Smooth muscle cell (in vitro differentiated cells): ENCODE measurements around the gene ELOVL2. TPM values are rescaled to one million over a fixed set of nuclear protein-coding genes. Genes with fewer than 3 reads are reported as not detected.
"Not testable (repeated sequence)": the region's sequence is repeated elsewhere in the genome, so short reads cannot be mapped to it uniquely, and the experiment has no call there.

Experiments
- DNase-seq: peaks from one replicate; lab custom pipeline; 2025; ENCODE audit not compliant: unreplicated experiment; lab: John Stamatoyannopoulos, UW
- H2AFZ ChIP-seq: fragments of 200-600 bp; sonication (generic); 2 replicates; pipeline ENCODE4 v1.6.0; 2016; ENCODE audit warnings: antibody characterized with exemption, low read depth, mild to moderate bottlenecking
- H3F3A ChIP-seq: fragments of 200-600 bp; sonication (generic); 2 replicates; pipeline ENCODE4 v1.6.0; 2017; ENCODE audit warnings: antibody characterized with exemption, low read depth
- H3K27ac ChIP-seq: fragments of 200-600 bp; sonication (generic); 2 replicates; pipeline ENCODE4 v1.5.1; 2016; ENCODE audit warnings: low read depth, mild to moderate bottlenecking
- H3K27me3 ChIP-seq: fragments of 200-600 bp; sonication (generic); 2 replicates; pipeline ENCODE4 v1.6.1; 2016; ENCODE audit warnings: low read depth, mild to moderate bottlenecking
- H3K36me3 ChIP-seq: fragments of 200-600 bp; sonication (generic); 2 replicates; pipeline ENCODE4 v1.5.1; 2016; ENCODE audit warnings: low read depth
- H3K4me1 ChIP-seq: fragments of 200-600 bp; sonication (generic); 2 replicates; pipeline ENCODE4 v1.5.1; 2016; ENCODE audit warnings: low read depth
- H3K4me2 ChIP-seq: fragments of 200-600 bp; sonication (generic); 2 replicates; pipeline ENCODE4 v1.6.0; 2016; ENCODE audit warnings: mild to moderate bottlenecking
- H3K4me3 ChIP-seq: fragments of 200-600 bp; sonication (generic); 2 replicates; pipeline ENCODE4 v1.5.1; 2016; ENCODE audit warnings: mild to moderate bottlenecking
- H3K79me2 ChIP-seq: fragments of 200-600 bp; sonication (generic); 2 replicates; pipeline ENCODE4 v1.6.0; 2016; ENCODE audit warnings: low read depth, mild to moderate bottlenecking
- H3K9ac ChIP-seq: fragments of 200-600 bp; sonication (generic); 2 replicates; pipeline ENCODE4 v1.6.0; 2016; ENCODE audit warnings: low read depth
- H3K9me3 ChIP-seq: fragments of 200-600 bp; sonication (generic); replicated peaks from 2 replicates; pipeline ENCODE4 v1.5.1; 2016; ENCODE audit warnings: low read depth
- H4K20me1 ChIP-seq: fragments of 200-600 bp; sonication (generic); 2 replicates; pipeline ENCODE4 v1.6.0; 2016; ENCODE audit warnings: low read depth
- CTCF ChIP-seq: fragments of 200-600 bp; sonication (generic); IDR thresholded peaks from 2 replicates; pipeline ENCODE4 v1.5.1; 2017; ENCODE audit warnings: borderline replicate concordance, mild to moderate bottlenecking, antibody characterized with exemption; ENCODE audit not compliant: insufficient read depth, poor library complexity, severe bottlenecking
- WGBS: methylation state at CpG from one replicate; pipeline ENCODE4 v1.1.7; 2016; ENCODE audit warnings: low lambda C conversion rate; 5-methylcytosine and 5-hydroxymethylcytosine counted together
- polyA plus RNA-seq: library from polyadenylated mRNA; unstranded; fragments of >200 nt; fragmentation: Nextera tagmentation; extraction: Ambion mirVana; gene quantifications from 2 replicates; pipeline ENCODE4 v1.2.1, GENCODE V29; 2016
- total RNA-seq: library from RNA; depleted of rRNA; stranded (reverse); fragments of >200 nt; gene quantifications from 2 replicates; pipeline ENCODE4 v1.2.3, GENCODE V29; 2014

Gene ELOVL2
- total and polyA plus RNA-seq, 2 experiments from 2014 or later: 15.9 to 28.9 TPM

GRCh38 chr6:10995114-10995707 lies 48.9 kb downstream of the ELOVL2 start:
- no peaks in the 10 kb centered on the region for H3F3A ChIP-seq
- no peaks in the 10 kb centered on the region for H3K27me3 ChIP-seq
- no peak overlapping the region for H3K4me2 ChIP-seq
- no peak for TF ChIP-seq CTCF
- no peaks in the 10 kb centered on the region for H3K79me2 ChIP-seq
- no peaks in the 10 kb centered on the region for H3K9me3 ChIP-seq
- H3K9ac ChIP-seq: no peak overlapping the region
- H3K4me3 ChIP-seq: no peak overlapping the region
- WGBS: 93% methylated on average over 4 of the region's 4 CpGs
- DNase-seq: no peak
- no peaks in the 10 kb centered on the region for H3K36me3 ChIP-seq
- no peak overlapping the region for H3K27ac ChIP-seq
- H3K4me1 ChIP-seq: no peaks in the 10 kb centered on the region
- H4K20me1 ChIP-seq: no peaks in the 10 kb centered on the region
- H2AFZ ChIP-seq: no peak overlapping the region

GRCh38 chr6:10993896-10994295 lies 50.2 kb downstream of the ELOVL2 start:
- TF ChIP-seq CTCF: no peak
- no peak overlapping the region for H3K27ac ChIP-seq
- WGBS: 96% methylated on average over 8 of the region's 8 CpGs
- H3K9ac ChIP-seq: no peak overlapping the region
- no peaks in the 10 kb centered on the region for H4K20me1 ChIP-seq
- no peaks in the 10 kb centered on the region for H3K9me3 ChIP-seq
- H3K36me3 ChIP-seq: no peaks in the 10 kb centered on the region
- H3K4me1 ChIP-seq: no peaks in the 10 kb centered on the region
- no peaks in the 10 kb centered on the region for H3F3A ChIP-seq
- no peak overlapping the region for H2AFZ ChIP-seq
- H3K79me2 ChIP-seq: no peaks in the 10 kb centered on the region
- no peaks in the 10 kb centered on the region for H3K27me3 ChIP-seq
- H3K4me3 ChIP-seq: no peak overlapping the region
- H3K4me2 ChIP-seq: no peak overlapping the region
- no peak for DNase-seq

GRCh38 chr6:10991115-10991514 lies 53.0 kb downstream of the ELOVL2 start:
- no peaks in the 10 kb centered on the region for H4K20me1 ChIP-seq
- H3K9me3 ChIP-seq: no peaks in the 10 kb centered on the region
- no peak for DNase-seq
- no peak overlapping the region for H3K4me3 ChIP-seq
- peaks cover 6% of the 10 kb centered on the region for H3K36me3 ChIP-seq
- H3K27ac ChIP-seq: no peak overlapping the region
- H3K79me2 ChIP-seq: no peaks in the 10 kb centered on the region
- 89% methylated on average over 2 of the region's 2 CpGs for WGBS
- no peak overlapping the region for H2AFZ ChIP-seq
- H3K4me2 ChIP-seq: no peak overlapping the region
- TF ChIP-seq CTCF: no peak
- no peaks in the 10 kb centered on the region for H3F3A ChIP-seq
- no peak overlapping the region for H3K9ac ChIP-seq
- H3K27me3 ChIP-seq: no peaks in the 10 kb centered on the region
- no peaks in the 10 kb centered on the region for H3K4me1 ChIP-seq

- Histone ChIP-seq H3K4me2 (no peak overlapping the region), H3K36me3 (peaks cover 6% of the 10 kb centered on the region), H3K27ac (no peak overlapping the region), H3K9ac (no peak overlapping the region), H3K4me1 (no peaks in the 10 kb centered on the region), H3K9me3 (no peaks in the 10 kb centered on the region), H2AFZ (no peak overlapping the region), H4K20me1 (no peaks in the 10 kb centered on the region), H3F3A (no peaks in the 10 kb centered on the region), H3K79me2 (no peaks in the 10 kb centered on the region), H3K4me3 (no peak overlapping the region), H3K27me3 (no peaks in the 10 kb centered on the region)
- no peak for TF ChIP-seq CTCF
- WGBS: 96% methylated on average over 15 of the region's 15 CpGs
- no peak for DNase-seq
These were observed 54.5 kb downstream of the ELOVL2 start for GRCh38 chr6:10989587-10989986.

GRCh38 chr6:10984959-10985358 lies 59.1 kb downstream of the ELOVL2 start:
- H3F3A ChIP-seq, H4K20me1 ChIP-seq, H3K4me1 ChIP-seq, H3K36me3 ChIP-seq, H3K9ac ChIP-seq, H3K9me3 ChIP-seq, H3K4me2 ChIP-seq, H3K79me2 ChIP-seq, H3K27me3 ChIP-seq, DNase-seq, H3K27ac ChIP-seq, H2AFZ ChIP-seq, H3K4me3 ChIP-seq: not testable (repeated sequence)
- 89% methylated on average over 2 of the region's 2 CpGs for WGBS
